Tibial artery (tissue), 4 donors: ENCODE data around the gene SCN4B.

Experiments
- DNase-seq, 2 donors: peaks; one replicate each; pipeline ENCODE4 v3.0.0-alpha.2; 2019
- H3K27ac ChIP-seq, 2 donors: fragments of 200-600 bp; sonication (generic) in 1 of 2; 1 replicate in 1 of 2; 2 replicates in 1 of 2; pipeline ENCODE4 v1.5.1; 2018 to 2019; ENCODE audit warnings: mild to moderate bottlenecking in 1 of 2
- H3K27me3 ChIP-seq, 2 donors: fragments of 200-600 bp; sonication (generic) in 1 of 2; one replicate each; pipeline versions ENCODE4 v1.5.1 to v1.6.0; 2016 to 2019
- H3K36me3 ChIP-seq, 3 donors: fragments of 200-600 bp; sonication (generic) in 2 of 3; one replicate each; pipeline ENCODE4 v1.5.1; 2016 to 2019; ENCODE audit warnings: mild to moderate bottlenecking in 2 of 3
- H3K4me1 ChIP-seq, 4 donors: fragments of 200-600 bp; sonication (generic) in 2 of 4; 1 replicate in 3 of 4; 2 replicates in 1 of 4; pipeline ENCODE4 v1.5.1; 2016 to 2019
- H3K4me3 ChIP-seq, 2 donors: fragments of 200-600 bp; sonication (generic) in 1 of 2; 1 replicate in 1 of 2; 2 replicates in 1 of 2; pipeline ENCODE4 v1.5.1; 2018 to 2019; ENCODE audit warnings: mild to moderate bottlenecking in 2 of 2
- H3K9me3 ChIP-seq, 3 donors: fragments of 200-600 bp; sonication (generic) in 1 of 3; one replicate each; pipeline ENCODE4 v1.5.1; 2016 to 2019
- intact Hi-C: fragments of 100-400 bp; cut with DNase I; formaldehyde crosslinking; loops from one replicate; pipeline ENCODE4 v1.15.0; 2023; ENCODE audit warnings: low total_unique reads
- TF ChIP-seq, protein P1 (sequence below), 2 experiments: fragments of 200-600 bp in 1 of 2; fragments of 450-650 bp in 1 of 2; IDR thresholded peaks; one replicate each; pipeline ENCODE4 v1.5.1; 2017 to 2019; ENCODE audit warnings: antibody characterized with exemption in 2 of 2, mild to moderate bottlenecking in 1 of 2, moderate library complexity in 1 of 2

SCN4B gene

DNA sequence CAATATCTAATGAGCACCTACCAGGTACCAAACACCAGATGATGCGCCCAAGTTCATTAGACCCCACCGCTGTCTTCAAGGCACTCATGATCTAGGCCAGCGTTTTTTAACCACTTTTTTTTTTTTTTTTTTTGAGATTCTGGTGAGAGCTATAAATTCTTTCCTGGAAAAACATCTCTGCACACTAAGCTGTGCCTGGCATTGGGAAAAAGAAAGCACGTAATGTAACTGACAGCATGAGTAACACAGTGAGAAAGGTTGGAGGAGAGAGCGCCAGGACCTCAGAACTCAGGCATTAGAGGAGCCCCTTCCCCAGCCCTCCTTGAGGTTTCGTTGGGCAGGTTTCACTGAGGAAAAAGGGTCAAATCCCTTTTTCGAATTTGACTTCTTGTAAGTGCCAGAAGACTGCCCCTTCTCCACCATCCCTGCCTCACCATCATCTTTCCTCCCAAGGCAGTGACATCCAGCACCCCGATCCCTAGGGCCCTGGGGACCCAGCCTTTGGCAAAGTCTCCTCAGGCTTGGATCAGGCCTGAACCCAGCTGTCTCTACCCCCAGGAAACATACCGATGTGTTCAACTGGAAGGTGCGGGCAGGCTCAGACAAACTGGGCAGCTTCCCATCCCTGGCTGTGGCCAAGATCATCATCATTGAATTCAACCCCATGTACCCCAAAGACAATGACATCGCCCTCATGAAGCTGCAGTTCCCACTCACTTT is 39.8 kb downstream of the SCN4B start:
- Histone ChIP-seq H3K4me3 (no peak overlapping the region), H3K9me3 (no peaks in the 10 kb centered on the region), H3K36me3 (no peaks in the 10 kb centered on the region), H3K27me3 (peaks cover 0 to 22% of the 10 kb centered on the region in 2 donors), H3K27ac (no peak overlapping the region), H3K4me1 (no peaks in the 10 kb centered on the region)
- DNase-seq, result peak in 1 of 2 donors; percentile 32
- TF ChIP-seq, protein P1, sequence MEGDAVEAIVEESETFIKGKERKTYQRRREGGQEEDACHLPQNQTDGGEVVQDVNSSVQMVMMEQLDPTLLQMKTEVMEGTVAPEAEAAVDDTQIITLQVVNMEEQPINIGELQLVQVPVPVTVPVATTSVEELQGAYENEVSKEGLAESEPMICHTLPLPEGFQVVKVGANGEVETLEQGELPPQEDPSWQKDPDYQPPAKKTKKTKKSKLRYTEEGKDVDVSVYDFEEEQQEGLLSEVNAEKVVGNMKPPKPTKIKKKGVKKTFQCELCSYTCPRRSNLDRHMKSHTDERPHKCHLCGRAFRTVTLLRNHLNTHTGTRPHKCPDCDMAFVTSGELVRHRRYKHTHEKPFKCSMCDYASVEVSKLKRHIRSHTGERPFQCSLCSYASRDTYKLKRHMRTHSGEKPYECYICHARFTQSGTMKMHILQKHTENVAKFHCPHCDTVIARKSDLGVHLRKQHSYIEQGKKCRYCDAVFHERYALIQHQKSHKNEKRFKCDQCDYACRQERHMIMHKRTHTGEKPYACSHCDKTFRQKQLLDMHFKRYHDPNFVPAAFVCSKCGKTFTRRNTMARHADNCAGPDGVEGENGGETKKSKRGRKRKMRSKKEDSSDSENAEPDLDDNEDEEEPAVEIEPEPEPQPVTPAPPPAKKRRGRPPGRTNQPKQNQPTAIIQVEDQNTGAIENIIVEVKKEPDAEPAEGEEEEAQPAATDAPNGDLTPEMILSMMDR (IDR thresholded peaks at IDR 0.05), result no peak
- intact Hi-C loops, result no loop called here

DNA sequence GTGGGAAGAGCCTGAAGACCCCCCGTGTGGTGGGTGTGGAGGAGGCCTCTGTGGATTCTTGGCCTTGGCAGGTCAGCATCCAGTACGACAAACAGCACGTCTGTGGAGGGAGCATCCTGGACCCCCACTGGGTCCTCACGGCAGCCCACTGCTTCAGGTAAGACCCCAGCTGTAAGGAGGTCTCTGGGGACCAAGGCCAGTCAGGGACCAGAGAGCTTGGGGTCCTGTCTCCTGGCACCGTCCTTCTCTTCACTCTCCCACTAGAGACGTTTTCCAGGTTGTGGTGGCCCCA is 40.9 kb downstream of the SCN4B start:
- intact Hi-C loops, result no loop called here
- H3K27me3 ChIP-seq, result peaks cover 0 to 13% of the 10 kb centered on the region in 2 donors
- no peak overlapping the region for H3K27ac ChIP-seq
- H3K36me3 ChIP-seq, result no peaks in the 10 kb centered on the region
- TF ChIP-seq, protein P1 (IDR thresholded peaks at IDR 0.05), result no peak
- H3K4me1 ChIP-seq, result no peaks in the 10 kb centered on the region
- no peak for DNase-seq
- no peak overlapping the region for H3K4me3 ChIP-seq
- no peaks in the 10 kb centered on the region for H3K9me3 ChIP-seq

DNA sequence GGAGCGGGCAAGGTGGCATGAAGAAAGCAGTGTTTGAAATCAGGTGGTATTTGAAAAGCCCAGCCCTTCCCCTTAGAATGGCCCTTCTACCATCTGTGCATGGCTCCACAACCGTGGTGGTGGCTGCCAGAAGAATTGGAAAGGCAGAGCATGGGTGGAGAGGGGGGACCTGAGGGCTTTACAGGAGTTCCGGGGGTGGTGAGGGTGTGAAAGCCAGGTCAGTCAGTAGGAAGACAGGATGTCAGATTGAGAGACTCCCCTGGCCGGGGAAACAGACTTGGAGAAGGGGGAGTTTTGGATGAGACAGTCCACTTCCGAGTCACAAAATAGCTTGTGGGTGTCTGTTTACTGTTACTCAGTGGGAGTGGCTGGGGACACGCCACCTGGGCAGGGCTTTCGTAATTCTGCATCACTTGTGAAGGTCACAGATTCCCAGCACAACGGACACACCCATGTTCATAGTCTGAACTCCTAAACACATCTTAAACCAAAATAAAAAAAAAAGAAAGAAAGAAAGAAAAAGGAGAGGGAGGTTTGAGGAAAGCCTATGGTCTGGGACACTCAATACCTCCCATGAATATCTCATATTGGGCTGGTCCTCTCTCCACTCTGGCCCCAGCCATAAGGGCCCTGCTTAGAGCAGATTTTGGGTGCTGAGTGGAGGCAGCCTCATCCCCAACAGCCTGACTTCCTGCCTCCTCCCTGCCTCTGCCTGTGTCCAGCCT is 41.4 kb downstream of the SCN4B start:
- no peak overlapping the region for H3K27ac ChIP-seq
- TF ChIP-seq, protein P1 (IDR thresholded peaks at IDR 0.05), result no peak
- H3K4me1 ChIP-seq, result no peaks in the 10 kb centered on the region
- H3K9me3 ChIP-seq, result no peaks in the 10 kb centered on the region
- H3K36me3 ChIP-seq, result no peaks in the 10 kb centered on the region
- H3K27me3 ChIP-seq, result peaks cover 0 to 13% of the 10 kb centered on the region in 2 donors
- intact Hi-C loops, result no loop called here
- peak in 1 of 2 donors; percentile 34 for DNase-seq
- H3K4me3 ChIP-seq, result no peak overlapping the region

DNA sequence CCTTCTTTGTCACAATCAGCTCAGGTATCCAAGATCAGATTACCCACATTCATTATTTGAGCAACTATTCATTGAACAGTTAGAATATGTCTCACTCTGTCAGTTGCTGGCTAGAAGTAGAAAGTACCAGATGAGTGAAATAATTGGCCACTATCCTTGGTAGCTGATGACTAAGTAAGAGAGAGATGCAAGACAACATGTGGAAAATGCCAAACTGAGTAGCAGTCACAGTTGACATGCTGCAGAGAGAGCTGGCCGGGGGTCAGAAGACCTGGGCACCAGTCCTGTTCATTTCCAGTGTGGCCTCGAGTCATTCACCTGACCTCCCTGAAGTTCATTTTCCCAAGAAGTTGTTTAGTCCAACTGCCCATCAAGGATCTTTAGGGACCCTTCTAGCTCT is 43.4 kb downstream of the SCN4B start:
- intact Hi-C loops, result no loop called here
- no peaks in the 10 kb centered on the region for H3K36me3 ChIP-seq
- DNase-seq, result no peak

DNA sequence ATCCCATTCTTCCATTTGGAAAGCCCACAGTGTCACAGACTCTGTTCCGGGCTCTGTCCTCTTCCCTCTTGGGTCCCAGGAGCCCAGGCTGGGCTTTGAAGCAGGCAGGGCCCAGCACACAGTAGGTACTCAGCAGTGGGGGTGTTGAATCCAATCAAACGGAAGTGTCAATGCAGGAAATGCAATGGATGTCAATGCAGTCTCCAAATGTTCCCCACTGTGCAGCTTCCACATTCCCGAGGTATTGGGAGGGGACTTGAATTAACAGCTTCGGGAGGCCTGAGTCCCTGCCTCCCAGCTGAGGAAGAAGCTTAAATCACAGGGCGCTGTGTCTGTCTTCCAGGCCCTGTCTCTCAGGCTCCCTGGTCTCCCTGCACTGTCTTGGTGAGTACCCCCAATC is 44.1 kb downstream of the SCN4B start:
- Histone ChIP-seq H3K9me3 (no peaks in the 10 kb centered on the region), H3K4me3 (no peak overlapping the region), H3K36me3 (no peaks in the 10 kb centered on the region), H3K4me1 (no peaks in the 10 kb centered on the region), H3K27ac (no peak overlapping the region), H3K27me3 (peaks cover 0 to 6% of the 10 kb centered on the region in 2 donors)
- no peak for DNase-seq
- TF ChIP-seq, protein P1 (IDR thresholded peaks at IDR 0.05), result no peak
- intact Hi-C loops, result no loop called here

More for the DNA sequence above, 43.4 kb downstream of the SCN4B start:
- H3K4me3 ChIP-seq, result no peak overlapping the region
- peaks cover 0 to 8% of the 10 kb centered on the region in 2 donors for H3K27me3 ChIP-seq
- H3K4me1 ChIP-seq, result no peaks in the 10 kb centered on the region
- no peaks in the 10 kb centered on the region for H3K9me3 ChIP-seq
- TF ChIP-seq, protein P1 (IDR thresholded peaks at IDR 0.05), result no peak
- no peak overlapping the region for H3K27ac ChIP-seq
